PC-3 (cell line): ENCODE data around the gene SPRTN.

Source experiments
- EZH2 ChIP-seq: fragments of 300-600 bp; sonication (generic); IDR thresholded peaks from one replicate; pipeline ENCODE4 v1.6.1; 2017; ENCODE audit warnings: antibody characterized with exemption, mild to moderate bottlenecking, low read length; ENCODE audit not compliant: unreplicated experiment
- TF ChIP-seq, protein P1 (sequence below): fragments of 300-600 bp; sonication (generic); conservative IDR thresholded peaks from 2 replicates; pipeline ENCODE4 v1.5.1; 2017; ENCODE audit warnings: antibody characterized with exemption, low read depth, mild to moderate bottlenecking, low read length

DNA sequence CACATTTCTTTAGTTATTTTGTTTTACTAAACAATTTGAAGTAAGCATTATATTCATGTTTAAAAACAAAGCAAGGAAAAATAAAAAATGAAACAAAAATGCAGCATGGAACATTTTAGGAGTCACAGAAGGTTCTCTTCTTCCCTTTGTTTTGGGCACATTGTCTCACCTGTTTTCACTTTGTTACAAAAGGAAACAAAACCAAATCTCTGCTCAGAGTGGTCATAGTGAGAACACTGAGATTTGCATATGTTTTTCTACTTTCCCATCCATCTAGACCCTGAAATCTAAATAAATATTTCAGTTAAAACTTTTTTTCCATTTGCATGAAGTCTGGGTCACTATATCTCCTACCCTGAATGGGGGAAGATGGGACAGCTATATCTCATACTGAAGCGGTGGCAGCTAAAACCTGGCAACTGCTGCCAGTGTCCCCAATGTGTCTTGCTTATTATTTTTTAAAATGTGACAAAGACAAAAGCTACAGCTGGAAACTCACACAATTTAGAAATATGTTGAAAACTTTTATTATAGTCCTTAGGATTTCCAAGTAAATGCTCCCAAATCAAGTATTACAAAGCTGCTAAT lies 3.9 kb upstream of the SPRTN start:
- TF ChIP-seq, protein P1, sequence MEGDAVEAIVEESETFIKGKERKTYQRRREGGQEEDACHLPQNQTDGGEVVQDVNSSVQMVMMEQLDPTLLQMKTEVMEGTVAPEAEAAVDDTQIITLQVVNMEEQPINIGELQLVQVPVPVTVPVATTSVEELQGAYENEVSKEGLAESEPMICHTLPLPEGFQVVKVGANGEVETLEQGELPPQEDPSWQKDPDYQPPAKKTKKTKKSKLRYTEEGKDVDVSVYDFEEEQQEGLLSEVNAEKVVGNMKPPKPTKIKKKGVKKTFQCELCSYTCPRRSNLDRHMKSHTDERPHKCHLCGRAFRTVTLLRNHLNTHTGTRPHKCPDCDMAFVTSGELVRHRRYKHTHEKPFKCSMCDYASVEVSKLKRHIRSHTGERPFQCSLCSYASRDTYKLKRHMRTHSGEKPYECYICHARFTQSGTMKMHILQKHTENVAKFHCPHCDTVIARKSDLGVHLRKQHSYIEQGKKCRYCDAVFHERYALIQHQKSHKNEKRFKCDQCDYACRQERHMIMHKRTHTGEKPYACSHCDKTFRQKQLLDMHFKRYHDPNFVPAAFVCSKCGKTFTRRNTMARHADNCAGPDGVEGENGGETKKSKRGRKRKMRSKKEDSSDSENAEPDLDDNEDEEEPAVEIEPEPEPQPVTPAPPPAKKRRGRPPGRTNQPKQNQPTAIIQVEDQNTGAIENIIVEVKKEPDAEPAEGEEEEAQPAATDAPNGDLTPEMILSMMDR = no peak
- TF ChIP-seq EZH2 = no peak
